Stimulated activated CD4-positive, alpha-beta T cell treated with anti-CD3 and anti-CD28 coated beads, TNF-alpha, amount 100 ng/mL, for 1 hour (primary cell): ENCODE data around the gene CAMK1.
A peak's percentile ranks its signal among the peaks of the same experiment; 100 is the strongest.

Experiments
- DNase-seq, 3 donors: peaks; one replicate each; pipeline ENCODE4 v3.0.0-alpha.2; 2020; ENCODE audit warnings: low read depth in 3 of 3, low spot score in 1 of 3

CAMK1 gene

GRCh38 chr3:9743548-9743947 is 26.2 kb downstream of the CAMK1 start:
- no peak for DNase-seq

GRCh38 chr3:9742560-9742959 is 27.2 kb downstream of the CAMK1 start:
- no peak for DNase-seq

GRCh38 chr3:9739181-9739580 is 30.6 kb downstream of the CAMK1 start:
- no peak for DNase-seq

- DNase-seq, result no peak
These were observed 32.9 kb downstream of the CAMK1 start for GRCh38 chr3:9736831-9737230.

GRCh38 chr3:9732740-9733115 is 37.0 kb downstream of the CAMK1 start:
- no peak for DNase-seq

GRCh38 chr3:9732080-9732739 is 37.5 kb downstream of the CAMK1 start:
- no peak for DNase-seq

- DNase-seq, result peak; percentile 99 to 100 (median 99)
These were observed 38.3 kb downstream of the CAMK1 start, which contains the start of gene BRPF1 for GRCh38 chr3:9731206-9732079. BRPF1 (plus strand) TSS chr3:9731735; CDS start chr3:9734141, 2,406 bp downstream.

- peak in 1 of 3 donors; percentile 11 for DNase-seq
These were observed 39.0 kb downstream of the CAMK1 start for GRCh38 chr3:9730657-9731205.

- DNase-seq, result no peak
These were observed 40.3 kb downstream of the CAMK1 start for GRCh38 chr3:9729419-9729818.

- no peak for DNase-seq
These were observed 42.0 kb downstream of the CAMK1 start for GRCh38 chr3:9727743-9728142.

- DNase-seq, result peak in 2 of 3 donors; percentile 15 to 22
These were observed 42.6 kb downstream of the CAMK1 start for GRCh38 chr3:9727041-9727595.

- no peak for DNase-seq
These were observed 43.8 kb downstream of the CAMK1 start for GRCh38 chr3:9725775-9726515.

GRCh38 chr3:9721700-9722060 is 48.1 kb downstream of the CAMK1 start:
- no peak for DNase-seq

GRCh38 chr3:9721015-9721699 is 48.6 kb downstream of the CAMK1 start:
- no peak for DNase-seq

GRCh38 chr3:9718118-9718517 is 51.6 kb downstream of the CAMK1 start:
- DNase-seq, result no peak

- DNase-seq, result no peak
These were observed 52.2 kb downstream of the CAMK1 start for GRCh38 chr3:9717563-9717962.

- no peak for DNase-seq
These were observed 52.8 kb downstream of the CAMK1 start for GRCh38 chr3:9716801-9717555.

GRCh38 chr3:9715764-9716437 is 53.8 kb downstream of the CAMK1 start:
- no peak for DNase-seq

- DNase-seq, result no peak
These were observed 54.6 kb downstream of the CAMK1 start for GRCh38 chr3:9715136-9715535.
